Natural killer cell treated with Interleukin-12 subunit alpha and Interleukin-12 subunit beta and Interleukin-15 and Interleukin-18, amount 100 ng/mL, for 72 hours (primary cell): ENCODE measurements around the gene DNAJC22. TPM values are rescaled to one million over a fixed set of nuclear protein-coding genes. Genes with fewer than 3 reads are reported as not detected.
"Not testable (repeated sequence)": the region's sequence is repeated elsewhere in the genome, so short reads cannot be mapped to it uniquely, and the experiment has no call there.

ENCODE experiments used
- ATAC-seq, 2 donors: fragments of 150-1000 bp; cut with Tn5 transposase in 1 of 2; sonication (Bioruptor Pico), chemical (Tn5 transposase) in 1 of 2; 2 replicates each; pipeline ENCODE4 v1.10.0; 2021
- DNase-seq: peaks from one replicate; pipeline ENCODE4 v3.0.0; 2022; ENCODE audit warnings: low spot score
- H3K27ac Mint-ChIP-seq, 2 donors: 1 replicate in 1 of 2; 2 replicates in 1 of 2; pipeline ENCODE4 v1.8.0; 2022; ENCODE audit warnings: mixed read lengths in 2 of 2, mild to moderate bottlenecking in 1 of 2, moderate library complexity in 1 of 2
- H3K27me3 Mint-ChIP-seq, 2 donors: 1 replicate in 1 of 2; 2 replicates in 1 of 2; pipeline ENCODE4 v1.8.0; 2022; ENCODE audit warnings: mixed read lengths in 2 of 2
- H3K36me3 Mint-ChIP-seq: one replicate; pipeline ENCODE4 v1.8.0; 2022; ENCODE audit warnings: mixed read lengths
- H3K4me1 Mint-ChIP-seq, 2 donors: 1 replicate in 1 of 2; 2 replicates in 1 of 2; pipeline ENCODE4 v1.8.0; 2022; ENCODE audit warnings: low read depth in 2 of 2, mixed read lengths in 2 of 2, mild to moderate bottlenecking in 1 of 2
- H3K4me3 Mint-ChIP-seq: one replicate; pipeline ENCODE4 v1.8.0; 2022; ENCODE audit warnings: mixed read lengths
- H3K9me3 Mint-ChIP-seq: 2 replicates; pipeline ENCODE4 v1.8.0; 2022; ENCODE audit warnings: mixed read lengths
- total RNA-seq, 2 donors: library from RNA; stranded (reverse); gene quantifications; one replicate each; pipeline ENCODE4 v1.2.3, GENCODE V29; 2022

Gene DNAJC22
- not detected for total RNA-seq

DNA sequence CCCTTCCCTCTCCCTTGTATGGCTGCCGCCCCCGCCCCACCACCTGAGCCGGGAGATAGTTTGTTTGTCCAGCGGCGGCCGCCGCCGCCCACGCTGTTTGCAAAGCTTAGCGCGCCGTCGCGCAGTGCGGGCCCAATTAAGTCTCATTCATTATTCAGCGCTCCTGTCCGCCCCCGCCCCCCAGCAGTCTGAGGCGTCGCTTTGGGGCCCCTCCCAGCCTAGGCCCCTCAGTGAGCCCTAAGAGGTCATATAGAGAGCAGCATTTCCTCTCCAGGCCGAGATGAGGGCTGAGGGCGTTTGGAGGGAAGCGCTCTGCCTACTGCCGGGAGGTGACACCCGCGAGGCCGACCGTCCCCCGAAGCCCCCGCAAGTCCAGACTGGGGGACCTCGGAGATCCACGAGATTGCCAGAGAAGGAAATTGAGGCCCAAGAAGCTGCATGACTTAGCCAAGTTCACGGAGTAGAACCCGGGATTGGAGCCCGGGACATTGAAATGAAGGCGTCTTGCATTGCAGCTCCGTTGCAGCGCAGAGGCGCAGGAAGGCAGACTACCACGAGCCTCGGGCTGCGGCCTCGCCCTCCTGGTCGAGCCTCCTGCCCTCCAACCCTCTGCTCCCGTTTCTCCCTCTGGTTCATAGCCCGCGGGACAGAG is at the start of gene DNAJC22:
TSS of gene DNAJC22 (plus strand) at position 230 of the 652 bp plus-strand sequence. CDS start 1,985 bp downstream, outside the sequence.
- Mint-ChIP-seq H3K27me3 (peaks cover 18 to 50% of the 10 kb centered on the region in 2 donors), H3K9me3 (no peaks in the 10 kb centered on the region), H3K4me3 (peak within 1 kb of the TSS; percentile 81), H3K36me3 (no peaks in the 10 kb centered on the region), H3K27ac (no peak within 1 kb of the TSS), H3K4me1 (peaks cover 25 to 29% of the 10 kb centered on the region in 2 donors)
- ATAC-seq (no peak), DNase-seq (peak; percentile 66)

DNA sequence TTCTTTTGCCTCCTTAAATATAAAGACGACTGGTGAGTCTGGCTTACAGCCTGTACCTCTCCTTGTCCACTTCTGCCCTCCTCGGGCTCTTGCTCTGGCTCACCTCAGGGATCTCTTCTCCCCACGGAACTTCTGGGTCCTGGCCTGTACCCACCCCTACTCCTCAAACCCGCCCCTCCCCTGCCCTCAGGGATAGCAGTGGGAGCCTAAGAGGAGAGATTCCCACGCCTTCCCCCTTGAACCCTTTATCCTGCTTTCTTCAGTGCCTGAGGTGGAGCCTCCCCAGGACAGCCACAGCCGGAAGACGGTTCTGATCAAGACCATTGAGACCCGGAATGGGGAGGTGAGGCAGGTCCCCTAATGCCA is 49.0 kb upstream of the DNAJC22 start:
- Mint-ChIP-seq H3K36me3 (no peaks in the 10 kb centered on the region), H3K27ac (no peak overlapping the region), H3K4me3 (no peak overlapping the region), H3K9me3 (no peaks in the 10 kb centered on the region), H3K27me3 (peaks cover 19 to 30% of the 10 kb centered on the region in 2 donors), H3K4me1 (peaks cover 5% of the 10 kb centered on the region in 2 donors)
- ATAC-seq: no peak
- DNase-seq: no peak

- H3K4me1 Mint-ChIP-seq: peaks cover 5% of the 10 kb centered on the region in 2 donors
- no peak for DNase-seq
- H3K9me3 Mint-ChIP-seq: no peaks in the 10 kb centered on the region
- no peak overlapping the region for H3K27ac Mint-ChIP-seq
- no peaks in the 10 kb centered on the region for H3K36me3 Mint-ChIP-seq
- H3K4me3 Mint-ChIP-seq: no peak overlapping the region
- peaks cover 24 to 35% of the 10 kb centered on the region in 2 donors for H3K27me3 Mint-ChIP-seq
- ATAC-seq: no peak
Observed at GRCh38 chr12:49298160-49298559, 48.5 kb upstream of the DNAJC22 start.

DNA sequence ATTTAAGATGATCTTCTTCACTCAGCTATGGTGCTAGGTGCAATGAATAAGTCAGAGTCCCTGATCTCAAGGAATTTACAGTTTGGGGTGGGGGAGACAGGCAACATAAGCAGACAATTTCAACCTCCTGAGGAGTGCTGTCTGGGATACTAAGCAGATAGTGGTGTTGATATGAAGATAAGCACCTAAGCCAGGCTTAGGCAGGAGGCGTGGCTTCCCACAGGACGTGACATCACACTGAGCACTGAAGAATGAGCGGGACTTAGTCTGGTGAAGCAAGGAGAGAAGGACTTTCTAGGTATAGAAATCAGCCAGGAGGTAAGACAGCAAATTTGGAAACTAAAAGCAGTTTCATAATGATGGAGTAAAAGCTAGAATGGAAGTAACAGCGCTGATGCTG is 44.9 kb upstream of the DNAJC22 start:
- H3K27ac Mint-ChIP-seq: no peak overlapping the region
- H3K27me3 Mint-ChIP-seq: peaks cover 38 to 43% of the 10 kb centered on the region in 2 donors
- peaks cover 5% of the 10 kb centered on the region in 2 donors for H3K4me1 Mint-ChIP-seq
- H3K36me3 Mint-ChIP-seq: no peaks in the 10 kb centered on the region
- ATAC-seq: peak; percentile 73 to 87
- no peak overlapping the region for H3K4me3 Mint-ChIP-seq
- no peak for DNase-seq
- no peaks in the 10 kb centered on the region for H3K9me3 Mint-ChIP-seq

DNA sequence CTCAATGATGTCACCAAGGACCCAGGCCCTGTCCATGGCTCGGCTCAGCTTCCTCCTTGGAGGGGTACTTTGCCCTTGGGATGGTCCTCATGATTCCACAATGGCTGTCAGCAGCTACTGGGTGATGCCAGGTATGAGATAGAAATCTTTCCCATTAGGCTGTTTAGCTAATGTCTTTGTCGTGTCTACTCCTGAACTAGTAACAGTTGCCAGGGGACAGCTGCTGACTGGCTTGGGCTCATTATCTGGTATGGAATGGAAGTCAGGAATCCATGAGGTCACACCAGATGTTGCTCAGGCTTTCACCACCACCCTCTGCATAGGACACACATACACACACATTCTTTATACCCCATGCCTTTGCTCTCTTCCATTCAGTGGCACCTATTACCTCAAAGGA is 42.5 kb upstream of the DNAJC22 start:
- no peak for ATAC-seq
- H3K27me3 Mint-ChIP-seq: peaks cover 37 to 39% of the 10 kb centered on the region in 2 donors

GRCh38 chr12:49305762-49306510 is 40.8 kb upstream of the DNAJC22 start:
- Mint-ChIP-seq H3K4me3 (no peak overlapping the region), H3K27me3 (peaks cover 42 to 45% of the 10 kb centered on the region in 2 donors), H3K4me1 (peaks cover 5% of the 10 kb centered on the region in 2 donors), H3K9me3 (no peaks in the 10 kb centered on the region), H3K36me3 (no peaks in the 10 kb centered on the region), H3K27ac (no peak overlapping the region)
- ATAC-seq: no peak
- DNase-seq: no peak

More for the DNA sequence above, 42.5 kb upstream of the DNAJC22 start:
- Mint-ChIP-seq H3K4me3 (no peak overlapping the region), H3K27ac (no peak overlapping the region), H3K36me3 (no peaks in the 10 kb centered on the region), H3K4me1 (peaks cover 5% of the 10 kb centered on the region in 2 donors), H3K9me3 (no peaks in the 10 kb centered on the region)
- no peak for DNase-seq

- ATAC-seq: no peak
Observed at GRCh38 chr12:49309386-49309785, 37.3 kb upstream of the DNAJC22 start.

GRCh38 chr12:49310451-49311000 is 36.2 kb upstream of the DNAJC22 start:
- H3K4me3 Mint-ChIP-seq, ATAC-seq, H3K27ac Mint-ChIP-seq, H3K9me3 Mint-ChIP-seq, H3K4me1 Mint-ChIP-seq, H3K36me3 Mint-ChIP-seq, DNase-seq: not testable (repeated sequence)
- peaks cover 28 to 30% of the 10 kb centered on the region in 2 donors for H3K27me3 Mint-ChIP-seq

More at GRCh38 chr12:49309386-49309785, 37.3 kb upstream of the DNAJC22 start:
- DNase-seq: no peak
- no peaks in the 10 kb centered on the region for H3K4me1 Mint-ChIP-seq
- peaks cover 32 to 34% of the 10 kb centered on the region in 2 donors for H3K27me3 Mint-ChIP-seq
- no peak overlapping the region for H3K4me3 Mint-ChIP-seq
- no peak overlapping the region for H3K27ac Mint-ChIP-seq
- no peaks in the 10 kb centered on the region for H3K36me3 Mint-ChIP-seq
- no peaks in the 10 kb centered on the region for H3K9me3 Mint-ChIP-seq

- Mint-ChIP-seq H3K4me1 (no peaks in the 10 kb centered on the region), H3K27me3 (peaks cover 0 to 6% of the 10 kb centered on the region in 2 donors), H3K27ac (no peak overlapping the region), H3K4me3 (no peak overlapping the region), H3K9me3 (no peaks in the 10 kb centered on the region), H3K36me3 (no peaks in the 10 kb centered on the region)
- DNase-seq (no peak), ATAC-seq (no peak)
Observed at GRCh38 chr12:49314811-49315210, 31.9 kb upstream of the DNAJC22 start.

DNA sequence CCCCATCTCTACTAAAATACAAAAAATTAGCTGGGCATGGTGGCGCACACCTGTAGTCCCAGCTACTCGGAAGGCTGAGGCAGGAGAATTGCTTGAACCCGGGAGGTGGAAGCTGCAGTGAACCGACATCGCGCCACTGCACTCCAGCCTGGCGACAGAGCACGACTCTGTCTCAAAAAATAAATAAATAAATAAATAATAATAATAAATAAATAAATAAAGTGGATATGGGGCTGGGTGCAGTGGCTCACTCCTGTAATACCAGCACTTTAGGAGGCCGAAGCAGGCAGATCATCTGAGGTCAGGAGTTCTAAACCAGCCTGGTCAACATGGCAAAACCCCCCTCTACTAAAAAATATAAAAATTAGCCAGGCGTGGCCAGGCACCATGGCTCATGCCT is 29.6 kb upstream of the DNAJC22 start:
- H3K9me3 Mint-ChIP-seq, H3K36me3 Mint-ChIP-seq, H3K4me1 Mint-ChIP-seq, ATAC-seq, H3K27me3 Mint-ChIP-seq, H3K27ac Mint-ChIP-seq, DNase-seq, H3K4me3 Mint-ChIP-seq: not testable (repeated sequence)

GRCh38 chr12:49320411-49321103 is 26.1 kb upstream of the DNAJC22 start:
- H3K27me3 Mint-ChIP-seq, DNase-seq, H3K9me3 Mint-ChIP-seq, H3K36me3 Mint-ChIP-seq, ATAC-seq: not testable (repeated sequence)
- Mint-ChIP-seq H3K4me1 (peaks cover 15 to 19% of the 10 kb centered on the region in 2 donors), H3K4me3 (peak overlapping the region; percentile 9), H3K27ac (peak overlapping the region in 1 of 2 donors; percentile 9)

- Mint-ChIP-seq H3K36me3 (no peaks in the 10 kb centered on the region), H3K9me3 (no peaks in the 10 kb centered on the region), H3K4me3 (peak overlapping the region; percentile 93), H3K27me3 (no peaks in the 10 kb centered on the region), H3K27ac (peak overlapping the region; percentile 66 to 68), H3K4me1 (peaks cover 15 to 22% of the 10 kb centered on the region in 2 donors)
- DNase-seq (no peak), ATAC-seq (no peak)
Observed at GRCh38 chr12:49322367-49322707, 24.4 kb upstream of the DNAJC22 start.

DNA sequence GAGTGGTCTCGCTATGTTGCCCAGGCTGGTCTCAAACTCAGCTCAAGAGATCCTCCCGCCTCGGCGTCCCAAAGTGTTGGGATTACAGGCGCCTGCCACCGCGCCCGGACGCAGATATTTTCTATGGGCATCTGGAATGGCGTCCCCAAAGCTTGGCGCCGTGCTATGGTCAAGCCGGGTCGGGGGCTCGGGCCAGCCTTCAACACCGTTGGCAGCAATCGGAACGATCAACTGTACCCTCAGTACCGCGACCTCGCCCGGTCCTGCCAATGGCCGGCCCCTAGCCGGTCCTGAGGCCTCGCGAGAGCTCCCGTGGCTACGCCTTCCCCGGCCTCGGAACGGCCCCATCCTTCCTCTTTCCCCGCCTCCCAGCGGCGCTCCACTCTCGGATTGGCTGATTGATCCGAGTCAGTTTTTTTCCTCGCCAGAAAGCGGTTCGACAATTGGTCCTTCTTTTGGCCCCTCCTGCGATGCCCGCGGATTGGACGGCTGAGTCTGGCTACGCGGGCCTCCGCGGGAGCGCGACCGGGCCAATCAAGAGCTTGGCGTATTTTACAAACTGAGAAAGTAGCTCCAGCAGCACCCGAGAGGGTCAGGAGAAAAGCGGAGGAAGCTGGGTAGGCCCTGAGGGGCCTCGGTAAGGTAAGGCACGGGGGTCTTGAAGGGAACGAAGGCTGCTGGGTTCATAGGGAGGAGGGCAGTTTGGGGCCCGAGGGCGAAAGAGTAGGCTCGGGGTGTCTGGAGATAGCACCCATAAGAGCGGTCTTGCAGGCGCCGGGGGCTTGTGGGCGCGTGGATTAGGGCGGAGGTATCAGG is 23.8 kb upstream of the DNAJC22 start, which contains the start of gene TROAP:
TSS of gene TROAP (plus strand) at position 548 of the 816 bp plus-strand sequence. CDS start 354 bp downstream, outside the sequence.
- Mint-ChIP-seq H3K4me3 (peak within 1 kb of the TSS; percentile 93), H3K36me3 (no peaks in the 10 kb centered on the region)

More for the DNA sequence above, 23.8 kb upstream of the DNAJC22 start, which contains the start of gene TROAP:
- Mint-ChIP-seq H3K9me3 (no peaks in the 10 kb centered on the region), H3K27ac (peak within 1 kb of the TSS; percentile 66 to 68), H3K27me3 (no peaks in the 10 kb centered on the region), H3K4me1 (peaks cover 15 to 22% of the 10 kb centered on the region in 2 donors)
- DNase-seq: peak; percentile 98
- peak; percentile 99 for ATAC-seq
